ENCODE results near the gene NGDN. TPM values are rescaled to one million over a fixed set of nuclear protein-coding genes. Genes with fewer than 3 reads are reported as not detected.

NGDN gene
- total RNA-seq, 1 donor from 2014 or later, result 60.1 TPM

GRCh38 chr14:23468704-23469126 lies 788 bp upstream of the NGDN start:
- no peaks in the 10 kb centered on the region for H3K9me3 Mint-ChIP-seq
- peak overlapping the region; percentile 70 for H3K4me2 ChIP-seq
- peaks cover 7% of the 10 kb centered on the region for H3K4me1 Mint-ChIP-seq
- no peaks in the 10 kb centered on the region for H3K9me3 ChIP-seq (ENCODE audit: low read depth)
- H3K27me3 Mint-ChIP-seq (ENCODE audit: insufficient read depth, low read depth), result peaks cover 2% of the 10 kb centered on the region
- DNase-seq (ENCODE audit: low spot score), result no peak
- H3K27ac Mint-ChIP-seq, result no peak overlapping the region
- TF ChIP-seq EZH2phosphoT487 (IDR thresholded peaks at IDR 0.05) (no peak), EZH2 (IDR thresholded peaks at IDR 0.05) (no peak)
- peak overlapping the region; percentile 35 for H3K4me3 ChIP-seq
- H4K20me1 ChIP-seq (ENCODE audit: low read depth), result no peaks in the 10 kb centered on the region
- H3K4me3 Mint-ChIP-seq, result no peak overlapping the region
- peaks cover 31% of the 10 kb centered on the region for H3F3A ChIP-seq (ENCODE audit: low read depth)
- peaks cover 8% of the 10 kb centered on the region for H3K36me3 Mint-ChIP-seq
- peak overlapping the region; percentile 94 for H2AFZ ChIP-seq (replicated peaks)
- H3K79me2 ChIP-seq (ENCODE audit: low read depth), result peaks cover 21% of the 10 kb centered on the region
- H3K27ac ChIP-seq, result no peak overlapping the region
- peaks cover 8% of the 10 kb centered on the region for H3K36me3 ChIP-seq
- no peak overlapping the region for H3K9ac ChIP-seq
- peaks cover 4% of the 10 kb centered on the region for H3K27me3 ChIP-seq
- peaks cover 5% of the 10 kb centered on the region for H3K4me1 ChIP-seq

- H3K4me1 ChIP-seq, result peaks cover 5% of the 10 kb centered on the region
- peak overlapping the region; percentile 93 for H3K4me3 ChIP-seq
- peak overlapping the region; percentile 70 for H3K27ac ChIP-seq
- peaks cover 4% of the 10 kb centered on the region for H3K27me3 ChIP-seq
- Mint-ChIP-seq H3K36me3 (peaks cover 16% of the 10 kb centered on the region), H3K9me3 (no peaks in the 10 kb centered on the region), H3K4me3 (no peak overlapping the region), H3K27me3 (ENCODE audit: insufficient read depth, low read depth) (peaks cover 2% of the 10 kb centered on the region), H3K27ac (no peak overlapping the region), H3K4me1 (peaks cover 7% of the 10 kb centered on the region)
- H3K79me2 ChIP-seq (ENCODE audit: low read depth), result peaks cover 21% of the 10 kb centered on the region
- no peak for DNase-seq (ENCODE audit: low spot score)
- TF ChIP-seq EZH2phosphoT487 (IDR thresholded peaks at IDR 0.05) (no peak), EZH2 (IDR thresholded peaks at IDR 0.05) (no peak)
- TF ChIP-seq, protein P1, sequence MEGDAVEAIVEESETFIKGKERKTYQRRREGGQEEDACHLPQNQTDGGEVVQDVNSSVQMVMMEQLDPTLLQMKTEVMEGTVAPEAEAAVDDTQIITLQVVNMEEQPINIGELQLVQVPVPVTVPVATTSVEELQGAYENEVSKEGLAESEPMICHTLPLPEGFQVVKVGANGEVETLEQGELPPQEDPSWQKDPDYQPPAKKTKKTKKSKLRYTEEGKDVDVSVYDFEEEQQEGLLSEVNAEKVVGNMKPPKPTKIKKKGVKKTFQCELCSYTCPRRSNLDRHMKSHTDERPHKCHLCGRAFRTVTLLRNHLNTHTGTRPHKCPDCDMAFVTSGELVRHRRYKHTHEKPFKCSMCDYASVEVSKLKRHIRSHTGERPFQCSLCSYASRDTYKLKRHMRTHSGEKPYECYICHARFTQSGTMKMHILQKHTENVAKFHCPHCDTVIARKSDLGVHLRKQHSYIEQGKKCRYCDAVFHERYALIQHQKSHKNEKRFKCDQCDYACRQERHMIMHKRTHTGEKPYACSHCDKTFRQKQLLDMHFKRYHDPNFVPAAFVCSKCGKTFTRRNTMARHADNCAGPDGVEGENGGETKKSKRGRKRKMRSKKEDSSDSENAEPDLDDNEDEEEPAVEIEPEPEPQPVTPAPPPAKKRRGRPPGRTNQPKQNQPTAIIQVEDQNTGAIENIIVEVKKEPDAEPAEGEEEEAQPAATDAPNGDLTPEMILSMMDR (IDR thresholded peaks at IDR 0.05), result no peak
- H3K9ac ChIP-seq, result peak overlapping the region; percentile 96
- H3K36me3 ChIP-seq, result peaks cover 17% of the 10 kb centered on the region
- H2AFZ ChIP-seq (replicated peaks), result peak overlapping the region; percentile 89
- peak overlapping the region; percentile 91 for H3K4me2 ChIP-seq
- no peaks in the 10 kb centered on the region for H4K20me1 ChIP-seq (ENCODE audit: low read depth)
- H3K9me3 ChIP-seq (ENCODE audit: low read depth), result no peaks in the 10 kb centered on the region
- peaks cover 37% of the 10 kb centered on the region for H3F3A ChIP-seq (ENCODE audit: low read depth)
These were observed 452 bp downstream of the NGDN start for GRCh38 chr14:23469906-23470403.

- H3K9ac ChIP-seq, result no peak overlapping the region
- no peak overlapping the region for H3K4me3 ChIP-seq
- Mint-ChIP-seq H3K27me3 (ENCODE audit: insufficient read depth, low read depth) (peaks cover 2% of the 10 kb centered on the region), H3K9me3 (no peaks in the 10 kb centered on the region), H3K4me3 (no peak overlapping the region), H3K27ac (no peak overlapping the region), H3K36me3 (peaks cover 18% of the 10 kb centered on the region), H3K4me1 (peaks cover 7% of the 10 kb centered on the region)
- H4K20me1 ChIP-seq (ENCODE audit: low read depth), result no peaks in the 10 kb centered on the region
- peaks cover 4% of the 10 kb centered on the region for H3K27me3 ChIP-seq
- H3K79me2 ChIP-seq (ENCODE audit: low read depth), result peaks cover 21% of the 10 kb centered on the region
- no peak for DNase-seq (ENCODE audit: low spot score)
- H3K4me1 ChIP-seq, result peaks cover 5% of the 10 kb centered on the region
- H3K9me3 ChIP-seq (ENCODE audit: low read depth), result no peaks in the 10 kb centered on the region
- H3K36me3 ChIP-seq, result peaks cover 27% of the 10 kb centered on the region
- TF ChIP-seq, protein P1 (IDR thresholded peaks at IDR 0.05), result no peak
- TF ChIP-seq EZH2phosphoT487 (IDR thresholded peaks at IDR 0.05), result no peak
- TF ChIP-seq EZH2 (IDR thresholded peaks at IDR 0.05), result no peak
- no peak overlapping the region for H2AFZ ChIP-seq (replicated peaks)
- H3K27ac ChIP-seq, result no peak overlapping the region
- peaks cover 34% of the 10 kb centered on the region for H3F3A ChIP-seq (ENCODE audit: low read depth)
- peak overlapping the region; percentile 91 for H3K4me2 ChIP-seq
These were observed 1.4 kb downstream of the NGDN start for GRCh38 chr14:23470947-23471346.

DNA sequence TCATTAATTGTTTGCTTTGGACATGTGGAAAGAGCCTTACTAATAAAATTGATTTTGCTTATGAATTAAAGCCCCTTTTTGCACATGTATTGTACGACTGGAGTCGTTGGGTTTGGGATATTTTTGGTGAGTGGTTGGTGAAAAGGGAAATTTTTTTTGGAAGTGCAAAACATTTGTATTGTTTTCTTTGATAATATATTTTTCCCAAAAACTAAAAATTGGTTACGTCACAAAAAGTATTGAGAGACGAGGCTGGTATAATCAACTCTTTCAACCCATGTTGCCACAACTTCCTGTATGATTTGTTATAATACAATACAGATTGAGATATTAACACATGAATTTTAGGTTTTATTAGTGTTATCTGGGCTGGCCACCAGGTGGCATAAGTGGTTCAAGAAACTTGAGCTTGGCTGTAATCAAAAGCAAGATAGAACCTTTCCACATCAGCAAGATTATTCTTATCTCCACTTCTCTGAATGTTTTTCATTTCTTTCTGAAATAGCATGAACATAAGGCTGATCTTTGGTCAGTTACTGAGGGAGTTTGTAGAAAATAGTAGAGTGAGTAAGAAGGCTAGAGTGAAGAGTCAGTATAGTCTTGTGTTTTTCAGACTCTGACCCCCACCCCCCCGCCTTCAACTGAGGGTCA lies 8.7 kb downstream of the NGDN start:
- Mint-ChIP-seq H3K27ac (no peak overlapping the region), H3K9me3 (no peaks in the 10 kb centered on the region), H3K4me1 (peaks cover 16% of the 10 kb centered on the region), H3K27me3 (ENCODE audit: insufficient read depth, low read depth) (peaks cover 2% of the 10 kb centered on the region), H3K36me3 (peaks cover 22% of the 10 kb centered on the region), H3K4me3 (no peak overlapping the region)
- H4K20me1 ChIP-seq (ENCODE audit: low read depth), result peaks cover 26% of the 10 kb centered on the region
- peaks cover 36% of the 10 kb centered on the region for H3K36me3 ChIP-seq
- no peaks in the 10 kb centered on the region for H3K27me3 ChIP-seq
- peaks cover 68% of the 10 kb centered on the region for H3F3A ChIP-seq (ENCODE audit: low read depth)
- peaks cover 13% of the 10 kb centered on the region for H3K4me1 ChIP-seq
- no peak overlapping the region for H2AFZ ChIP-seq (replicated peaks)
- TF ChIP-seq, protein P1 (IDR thresholded peaks at IDR 0.05), result peak; percentile 90
- no peak for TF ChIP-seq EZH2phosphoT487 (IDR thresholded peaks at IDR 0.05)
- TF ChIP-seq EZH2 (IDR thresholded peaks at IDR 0.05), result no peak
- H3K9me3 ChIP-seq (ENCODE audit: low read depth), result no peaks in the 10 kb centered on the region
- H3K4me3 ChIP-seq, result no peak overlapping the region
- no peak overlapping the region for H3K4me2 ChIP-seq
- no peak overlapping the region for H3K27ac ChIP-seq
- H3K9ac ChIP-seq, result no peak overlapping the region
- peak; percentile 63 for DNase-seq (ENCODE audit: low spot score)
- no peaks in the 10 kb centered on the region for H3K79me2 ChIP-seq (ENCODE audit: low read depth)

All from neural progenitor cell (in vitro differentiated cells).